ENCODE data around the gene ARAP3.
A peak's percentile ranks its signal among the peaks of the same experiment; 100 is the strongest.

Gene ARAP3

GRCh38 chr5:141640051-141640415 is 42.0 kb downstream of the ARAP3 start:
- DNase-seq (ENCODE audit: low read depth): no peak
- TF ChIP-seq, protein P1, sequence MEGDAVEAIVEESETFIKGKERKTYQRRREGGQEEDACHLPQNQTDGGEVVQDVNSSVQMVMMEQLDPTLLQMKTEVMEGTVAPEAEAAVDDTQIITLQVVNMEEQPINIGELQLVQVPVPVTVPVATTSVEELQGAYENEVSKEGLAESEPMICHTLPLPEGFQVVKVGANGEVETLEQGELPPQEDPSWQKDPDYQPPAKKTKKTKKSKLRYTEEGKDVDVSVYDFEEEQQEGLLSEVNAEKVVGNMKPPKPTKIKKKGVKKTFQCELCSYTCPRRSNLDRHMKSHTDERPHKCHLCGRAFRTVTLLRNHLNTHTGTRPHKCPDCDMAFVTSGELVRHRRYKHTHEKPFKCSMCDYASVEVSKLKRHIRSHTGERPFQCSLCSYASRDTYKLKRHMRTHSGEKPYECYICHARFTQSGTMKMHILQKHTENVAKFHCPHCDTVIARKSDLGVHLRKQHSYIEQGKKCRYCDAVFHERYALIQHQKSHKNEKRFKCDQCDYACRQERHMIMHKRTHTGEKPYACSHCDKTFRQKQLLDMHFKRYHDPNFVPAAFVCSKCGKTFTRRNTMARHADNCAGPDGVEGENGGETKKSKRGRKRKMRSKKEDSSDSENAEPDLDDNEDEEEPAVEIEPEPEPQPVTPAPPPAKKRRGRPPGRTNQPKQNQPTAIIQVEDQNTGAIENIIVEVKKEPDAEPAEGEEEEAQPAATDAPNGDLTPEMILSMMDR (IDR thresholded peaks at IDR 0.05; ENCODE audit: low read depth, low read length, missing control alignments): no peak
- in situ Hi-C loops (cut with HindIII; ENCODE audit: low sequenced_read_pairs): no loop called here

GRCh38 chr5:141639357-141640050 is 42.5 kb downstream of the ARAP3 start:
- in situ Hi-C loops (cut with HindIII; ENCODE audit: low sequenced_read_pairs): no loop called here
- H3K4me3 ChIP-seq (ENCODE audit: low read depth, low read length): no peak overlapping the region
- DNase-seq (ENCODE audit: low read depth): no peak
- TF ChIP-seq, protein P1 (IDR thresholded peaks at IDR 0.05; ENCODE audit: low read depth, low read length, missing control alignments): no peak

More at GRCh38 chr5:141640051-141640415, 42.0 kb downstream of the ARAP3 start:
- no peak overlapping the region for H3K4me3 ChIP-seq (ENCODE audit: low read depth, low read length)

DNA sequence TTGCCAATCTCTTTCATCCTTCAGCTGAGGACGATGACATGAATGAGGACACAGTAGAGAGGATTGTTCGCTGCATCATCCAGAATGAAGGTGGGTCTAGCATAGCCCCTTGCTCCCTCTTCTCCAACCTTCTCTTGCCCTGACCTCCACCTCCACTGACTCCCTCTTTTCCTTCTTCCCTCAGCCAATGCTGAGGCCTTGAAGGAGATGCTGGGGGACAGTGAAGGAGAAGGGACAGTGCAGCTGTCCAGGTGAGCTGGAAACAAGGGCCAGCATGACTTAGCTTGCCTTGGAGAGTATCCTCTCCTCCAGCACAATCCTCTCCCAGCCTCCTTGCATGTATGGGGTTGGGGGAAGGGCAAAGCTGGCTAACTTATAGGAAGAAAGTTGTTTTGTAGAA is 43.3 kb downstream of the ARAP3 start:
- DNase-seq (ENCODE audit: low read depth): no peak
- TF ChIP-seq, protein P1 (IDR thresholded peaks at IDR 0.05; ENCODE audit: low read depth, low read length, missing control alignments): no peak

GRCh38 chr5:141637767-141638419 is 44.1 kb downstream of the ARAP3 start:
- H3K4me3 ChIP-seq (ENCODE audit: low read depth, low read length): peak overlapping the region; percentile 98
- TF ChIP-seq, protein P1 (IDR thresholded peaks at IDR 0.05; ENCODE audit: low read depth, low read length, missing control alignments): peak; percentile 29
- no peak for DNase-seq (ENCODE audit: low read depth)
- in situ Hi-C loops (cut with HindIII; ENCODE audit: low sequenced_read_pairs): no loop called here

More for the DNA sequence above, 43.3 kb downstream of the ARAP3 start:
- no peak overlapping the region for H3K4me3 ChIP-seq (ENCODE audit: low read depth, low read length)
- in situ Hi-C loops (cut with HindIII; ENCODE audit: low sequenced_read_pairs): no loop called here

GRCh38 chr5:141637123-141637766 is 44.8 kb downstream of the ARAP3 start:
- in situ Hi-C loops (cut with HindIII; ENCODE audit: low sequenced_read_pairs): no loop called here
- TF ChIP-seq, protein P1 (IDR thresholded peaks at IDR 0.05; ENCODE audit: low read depth, low read length, missing control alignments): no peak
- DNase-seq (ENCODE audit: low read depth): no peak
- H3K4me3 ChIP-seq (ENCODE audit: low read depth, low read length): peak overlapping the region; percentile 98

DNA sequence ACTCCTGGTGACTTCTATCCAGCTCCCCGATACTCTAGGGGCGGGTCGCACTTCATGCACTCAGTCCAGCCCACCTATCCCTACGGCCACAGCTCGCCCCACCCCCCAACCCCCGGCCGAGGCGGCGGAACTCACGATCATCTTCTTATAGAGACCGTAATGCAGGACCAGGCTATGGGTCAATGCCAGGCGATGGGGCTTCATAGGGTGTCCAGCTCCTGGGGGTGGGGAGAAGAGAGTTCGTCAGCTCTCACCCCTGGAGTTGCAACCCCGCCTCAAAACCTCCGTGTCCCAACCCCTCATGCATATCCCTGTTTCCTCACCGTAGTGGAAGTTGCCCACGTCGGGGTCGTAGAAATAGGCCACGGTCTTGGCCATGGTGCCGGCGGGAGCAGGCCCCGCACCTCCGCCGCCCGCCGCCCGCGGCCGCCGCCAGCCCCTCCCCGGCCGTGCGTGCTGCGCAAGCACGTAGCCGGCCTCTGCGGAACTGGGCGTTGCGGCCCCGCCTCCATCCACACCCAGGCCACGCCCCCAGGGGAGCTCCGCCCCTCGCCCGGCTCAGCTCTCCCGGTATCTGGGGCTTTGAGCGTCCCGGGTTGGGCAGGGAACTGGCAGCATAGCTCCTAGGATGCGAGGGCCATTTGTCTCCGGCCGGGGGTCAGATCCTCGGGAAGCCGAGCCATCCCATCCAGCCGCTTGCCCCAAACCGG is 45.5 kb downstream of the ARAP3 start, which contains the start of the genes HDAC3 and RELL2:
TSS of gene HDAC3 (minus strand) at position 437 of the 710 bp plus-strand sequence. CDS start at position 378, 59 bp downstream.
TSS of gene RELL2 (plus strand) at position 585 of the 710 bp plus-strand sequence. CDS start 1,229 bp downstream, outside the sequence.
- in situ Hi-C loops (cut with HindIII; ENCODE audit: low sequenced_read_pairs): no loop called here
- H3K4me3 ChIP-seq (ENCODE audit: low read depth, low read length): peak within 1 kb of the TSS; percentile 98
- TF ChIP-seq, protein P1 (IDR thresholded peaks at IDR 0.05; ENCODE audit: low read depth, low read length, missing control alignments): no peak
- peak; percentile 61 for DNase-seq (ENCODE audit: low read depth)

Measured in astrocyte of the cerebellum (primary cell).